SU-DHL-6 (cell line): ENCODE data around the gene VPS13D.

Source experiments
- EZH2phosphoT487 ChIP-seq: fragments of 200-600 bp; sonication (generic), shearing (Covaris generic); conservative IDR thresholded peaks from 2 replicates; pipeline ENCODE4 v1.6.1; 2018; ENCODE audit warnings: mild to moderate bottlenecking, antibody characterized with exemption, low read length, moderate library complexity, mixed read lengths
- TF ChIP-seq, protein P1 (sequence below): fragments of 200-600 bp; sonication (generic); IDR thresholded peaks from one replicate; pipeline ENCODE4 v1.5.1; 2017; ENCODE audit warnings: antibody characterized with exemption, mild to moderate bottlenecking, low read length, moderate library complexity; ENCODE audit not compliant: insufficient read depth, poor library complexity, severe bottlenecking

- TF ChIP-seq, protein P1, sequence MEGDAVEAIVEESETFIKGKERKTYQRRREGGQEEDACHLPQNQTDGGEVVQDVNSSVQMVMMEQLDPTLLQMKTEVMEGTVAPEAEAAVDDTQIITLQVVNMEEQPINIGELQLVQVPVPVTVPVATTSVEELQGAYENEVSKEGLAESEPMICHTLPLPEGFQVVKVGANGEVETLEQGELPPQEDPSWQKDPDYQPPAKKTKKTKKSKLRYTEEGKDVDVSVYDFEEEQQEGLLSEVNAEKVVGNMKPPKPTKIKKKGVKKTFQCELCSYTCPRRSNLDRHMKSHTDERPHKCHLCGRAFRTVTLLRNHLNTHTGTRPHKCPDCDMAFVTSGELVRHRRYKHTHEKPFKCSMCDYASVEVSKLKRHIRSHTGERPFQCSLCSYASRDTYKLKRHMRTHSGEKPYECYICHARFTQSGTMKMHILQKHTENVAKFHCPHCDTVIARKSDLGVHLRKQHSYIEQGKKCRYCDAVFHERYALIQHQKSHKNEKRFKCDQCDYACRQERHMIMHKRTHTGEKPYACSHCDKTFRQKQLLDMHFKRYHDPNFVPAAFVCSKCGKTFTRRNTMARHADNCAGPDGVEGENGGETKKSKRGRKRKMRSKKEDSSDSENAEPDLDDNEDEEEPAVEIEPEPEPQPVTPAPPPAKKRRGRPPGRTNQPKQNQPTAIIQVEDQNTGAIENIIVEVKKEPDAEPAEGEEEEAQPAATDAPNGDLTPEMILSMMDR = no peak
- TF ChIP-seq EZH2phosphoT487 = no peak
Observed at GRCh38 chr1:12182410-12182984, 47.3 kb upstream of the VPS13D start.
